ENCODE data around the gene C16orf90. TPM values are rescaled to one million over a fixed set of nuclear protein-coding genes. Genes with fewer than 3 reads are reported as not detected.
"Not testable (repeated sequence)": the region's sequence is repeated elsewhere in the genome, so short reads cannot be mapped to it uniquely, and the experiment has no call there.

C16orf90 gene
- polyA plus RNA-seq, 1 experiment: not detected

GRCh38 chr16:3479654-3480216 is 15.6 kb downstream of the C16orf90 start:
- no peaks in the 10 kb centered on the region for H3K27me3 ChIP-seq (ENCODE audit: control insufficient read depth, insufficient read depth, low read length)
- DNase-seq (ENCODE audit: low read depth): no peak
- peaks cover 32% of the 10 kb centered on the region for H3K36me3 ChIP-seq (ENCODE audit: control insufficient read depth, insufficient read depth, low read length)
- no peak overlapping the region for H3K4me3 ChIP-seq (ENCODE audit: low read depth, low read length)
- ChIA-PET POLR2A (no interaction called here), CTCF (no interaction called here)
- TF ChIP-seq CTCF (IDR thresholded peaks at IDR 0.05; ENCODE audit: insufficient read depth, low read depth, low read length): no peak

- POLR2A ChIA-PET: no interaction called here
- Histone ChIP-seq H3K27me3 (ENCODE audit: control insufficient read depth, insufficient read depth, low read length) (no peaks in the 10 kb centered on the region), H3K4me3 (ENCODE audit: low read depth, low read length) (no peak overlapping the region), H3K36me3 (ENCODE audit: control insufficient read depth, insufficient read depth, low read length) (peaks cover 25% of the 10 kb centered on the region)
- DNase-seq (ENCODE audit: low read depth): no peak
- TF ChIP-seq CTCF (IDR thresholded peaks at IDR 0.05; ENCODE audit: insufficient read depth, low read depth, low read length): no peak
- CTCF ChIA-PET: no interaction called here
Measured at GRCh38 chr16:3478242-3478925, 16.9 kb downstream of the C16orf90 start.

GRCh38 chr16:3476409-3476808 is 18.9 kb downstream of the C16orf90 start:
- no peak for DNase-seq (ENCODE audit: low read depth)
- no peak for TF ChIP-seq CTCF (IDR thresholded peaks at IDR 0.05; ENCODE audit: insufficient read depth, low read depth, low read length)
- peaks cover 12% of the 10 kb centered on the region for H3K36me3 ChIP-seq (ENCODE audit: control insufficient read depth, insufficient read depth, low read length)
- no peak overlapping the region for H3K4me3 ChIP-seq (ENCODE audit: low read depth, low read length)
- H3K27me3 ChIP-seq (ENCODE audit: control insufficient read depth, insufficient read depth, low read length): no peaks in the 10 kb centered on the region
- CTCF ChIA-PET: no interaction called here
- POLR2A ChIA-PET: no interaction called here

- POLR2A ChIA-PET: no interaction called here
Measured at GRCh38 chr16:3475604-3476375, 19.5 kb downstream of the C16orf90 start.

GRCh38 chr16:3474870-3475269 is 20.4 kb downstream of the C16orf90 start:
- DNase-seq (ENCODE audit: low read depth); H3K27me3 ChIP-seq (ENCODE audit: control insufficient read depth, insufficient read depth, low read length); POLR2A ChIA-PET; CTCF ChIA-PET; H3K4me3 ChIP-seq (ENCODE audit: low read depth, low read length); H3K36me3 ChIP-seq (ENCODE audit: control insufficient read depth, insufficient read depth, low read length): not testable (repeated sequence)

More at GRCh38 chr16:3475604-3476375, 19.5 kb downstream of the C16orf90 start:
- no peak for DNase-seq (ENCODE audit: low read depth)
- CTCF ChIA-PET: no interaction called here
- Histone ChIP-seq H3K36me3 (ENCODE audit: control insufficient read depth, insufficient read depth, low read length) (peaks cover 8% of the 10 kb centered on the region), H3K27me3 (ENCODE audit: control insufficient read depth, insufficient read depth, low read length) (no peaks in the 10 kb centered on the region), H3K4me3 (ENCODE audit: low read depth, low read length) (no peak overlapping the region)
- no peak for TF ChIP-seq CTCF (IDR thresholded peaks at IDR 0.05; ENCODE audit: insufficient read depth, low read depth, low read length)

Data from BJ (cell line).